GM12878 (cell line): Measurements from ENCODE around the gene UST.

Experiments used
- CBFB ChIP-seq: IDR thresholded peaks from 2 replicates; pipeline ENCODE4 v1.6.1; 2016; ENCODE audit warnings: antibody characterized with exemption, low read depth
- CHD2 ChIP-seq: IDR thresholded peaks from 2 replicates; pipeline ENCODE4 v1.6.1; 2011; ENCODE audit warnings: low read depth, low read length, improper control_type of control experiment, borderline replicate concordance
- CTCF ChIP-seq, 3 experiments: IDR thresholded peaks in 2 of 3; conservative IDR thresholded peaks in 1 of 3; 2 replicates each; pipeline ENCODE4 v1.5.1; 2011; ENCODE audit warnings: low read depth in 3 of 3, low read length in 3 of 3, mild to moderate bottlenecking in 3 of 3, control low read depth in 2 of 3, moderate library complexity in 2 of 3, inconsistent platforms in 1 of 3, mixed read lengths in 1 of 3; ENCODE audit not compliant: control insufficient read depth in 2 of 3, insufficient read depth in 1 of 3; ENCODE audit errors: extremely low read depth in 1 of 3
- EZH2 ChIP-seq: IDR thresholded peaks from 2 replicates; pipeline ENCODE4 v1.6.1; 2012; ENCODE audit warnings: low read depth, mild to moderate bottlenecking, control low read depth, inconsistent platforms, low read length, borderline replicate concordance; ENCODE audit not compliant: control insufficient read depth
- KDM1A ChIP-seq: fragments of 200-600 bp; sonication (generic); IDR thresholded peaks from 2 replicates; pipeline ENCODE4 v1.6.1; 2016; ENCODE audit warnings: borderline replicate concordance
- MAX ChIP-seq: IDR thresholded peaks from 2 replicates; pipeline ENCODE4 v1.6.1; 2012; ENCODE audit warnings: low read depth, low read length, improper control_type of control experiment
- NRF1 ChIP-seq: conservative IDR thresholded peaks from 2 replicates; pipeline ENCODE4 v1.6.1; 2011; ENCODE audit warnings: mild to moderate bottlenecking, low read depth, low read length, improper control_type of control experiment
- TAF1 ChIP-seq: IDR thresholded peaks from 2 replicates; pipeline ENCODE4 v1.6.1; 2011; ENCODE audit warnings: mild to moderate bottlenecking, low read depth, low read length, borderline replicate concordance
- ZNF622 ChIP-seq: fragments of 450-650 bp; IDR thresholded peaks from 2 replicates; pipeline ENCODE4 v1.6.1; 2017; ENCODE audit warnings: mild to moderate bottlenecking, inconsistent platforms

- TF ChIP-seq ZNF622 (no peak), CBFB (no peak), CHD2 (no peak), MAX (no peak), NRF1 (no peak), KDM1A (no peak), EZH2 (no peak), TAF1 (no peak), CTCF (IDR thresholded peaks at IDR 0.05 in 2 of 3, conservative IDR thresholded peaks at IDR 0.05 in 1 of 3; ENCODE audit: control insufficient read depth in 2 of 3, extremely low read depth in 1 of 3, insufficient read depth in 1 of 3, low read depth in 3 of 3, low read length in 3 of 3) (no peak)
Measured at GRCh38 chr6:148954934-148955333, 208.1 kb downstream of the UST start.
